NCI-H345 treated with DMSO at 0.1 percent for 48 hours (cell line): Measurements from ENCODE around the gene FARP1.

Source experiments
- DNase-seq: peaks from one replicate; lab custom pipeline; 2025; ENCODE audit not compliant: unreplicated experiment; lab: John Stamatoyannopoulos, UW

Gene FARP1

GRCh38 chr13:98474292-98474691 is 331.4 kb downstream of the FARP1 start:
- no peak for DNase-seq

- DNase-seq: no peak
These were observed 331.9 kb downstream of the FARP1 start for GRCh38 chr13:98474761-98475160.

GRCh38 chr13:98475522-98475921 is 332.6 kb downstream of the FARP1 start:
- no peak for DNase-seq

GRCh38 chr13:98476106-98476505 is 333.2 kb downstream of the FARP1 start:
- no peak for DNase-seq

- DNase-seq: no peak
These were observed 333.7 kb downstream of the FARP1 start for GRCh38 chr13:98476538-98476966.

- no peak for DNase-seq
These were observed 335.6 kb downstream of the FARP1 start for GRCh38 chr13:98478189-98479129.

- no peak for DNase-seq
These were observed 336.7 kb downstream of the FARP1 start for GRCh38 chr13:98479496-98480003.

GRCh38 chr13:98480915-98481877 is 338.3 kb downstream of the FARP1 start:
- DNase-seq: no peak

GRCh38 chr13:98482476-98483444 is 339.9 kb downstream of the FARP1 start:
- no peak for DNase-seq

- no peak for DNase-seq
These were observed 340.9 kb downstream of the FARP1 start for GRCh38 chr13:98483601-98484288.

GRCh38 chr13:98484289-98485219 is 341.7 kb downstream of the FARP1 start:
- peak; percentile 73 for DNase-seq

- no peak for DNase-seq
These were observed 342.7 kb downstream of the FARP1 start for GRCh38 chr13:98485561-98485960.

- no peak for DNase-seq
These were observed 343.5 kb downstream of the FARP1 start for GRCh38 chr13:98486412-98486811.

GRCh38 chr13:98487016-98487415 is 344.1 kb downstream of the FARP1 start:
- DNase-seq: no peak

- DNase-seq: no peak
These were observed 344.6 kb downstream of the FARP1 start for GRCh38 chr13:98487522-98487921.

GRCh38 chr13:98488736-98489135 is 345.8 kb downstream of the FARP1 start:
- no peak for DNase-seq

- no peak for DNase-seq
These were observed 346.7 kb downstream of the FARP1 start for GRCh38 chr13:98489446-98490194.
